HEK293 (cell line): ENCODE measurements around the gene ADAMTS19.

Experiments
- HOXA7 ChIP-seq: sonication (generic); formaldehyde crosslinking; IDR thresholded peaks from 2 replicates; pipeline ENCODE4 v1.8.1; 2022; ENCODE audit warnings: missing genetic modification reagents, borderline replicate concordance
- REPIN1 ChIP-seq: fragments of 450-650 bp; formaldehyde crosslinking; IDR thresholded peaks from 2 replicates; pipeline ENCODE4 v1.5.1; 2017; ENCODE audit warnings: missing biosample characterization, missing genetic modification characterization, low read depth
- YY1 ChIP-seq: fragments of 450-650 bp; formaldehyde crosslinking; IDR thresholded peaks from 2 replicates; pipeline ENCODE4 v1.5.1; 2018; ENCODE audit warnings: missing biosample characterization, missing genetic modification characterization
- ZNF2 ChIP-seq: fragments of 450-650 bp; formaldehyde crosslinking; IDR thresholded peaks from 2 replicates; pipeline ENCODE4 v1.5.1; 2016; ENCODE audit warnings: missing biosample characterization, missing genetic modification characterization
- ZNF747 ChIP-seq: fragments of 450-650 bp; formaldehyde crosslinking; IDR thresholded peaks from 2 replicates; pipeline ENCODE4 v1.5.1; 2016; ENCODE audit warnings: missing biosample characterization, missing genetic modification characterization
- TF ChIP-seq, protein P1 (sequence below): fragments of 450-650 bp; formaldehyde crosslinking; IDR thresholded peaks from 2 replicates; pipeline ENCODE4 v1.5.1; 2016; ENCODE audit warnings: missing biosample characterization, missing genetic modification characterization

DNA sequence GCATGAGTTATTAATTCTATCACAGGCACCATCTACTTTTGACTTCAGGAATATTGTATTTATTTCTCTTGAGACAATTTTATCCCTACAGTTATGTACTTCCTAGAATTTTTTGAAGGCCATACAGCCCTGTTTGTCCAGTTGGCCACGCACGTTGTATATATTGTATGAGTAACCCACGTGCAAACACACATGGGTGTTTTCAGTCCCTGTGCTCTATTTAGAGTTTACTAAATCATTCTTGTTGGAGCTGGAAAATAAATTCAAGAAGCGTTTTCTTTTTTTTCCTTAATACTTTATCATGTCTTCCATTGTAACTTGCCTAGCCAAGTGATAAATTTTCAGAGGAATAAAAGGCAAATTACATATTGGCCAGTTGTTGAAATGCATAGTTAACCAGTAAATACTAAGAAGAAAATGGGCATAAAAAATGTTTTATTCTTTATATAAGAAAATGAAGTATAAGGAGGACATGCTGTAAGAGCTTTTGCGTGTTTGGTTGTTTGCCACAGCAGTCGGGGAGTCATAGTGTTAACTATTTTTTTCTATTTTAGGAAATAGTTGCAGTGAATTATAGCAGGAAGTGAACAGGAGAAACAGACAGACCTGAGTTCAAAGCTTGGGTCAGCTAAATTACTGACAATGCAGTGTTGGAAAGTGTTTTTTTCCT lies 201.4 kb downstream of the ADAMTS19 start:
- no peak for TF ChIP-seq YY1 (tag by site-specific recombination)
- TF ChIP-seq ZNF2 (tag by site-specific recombination): no peak
- no peak for TF ChIP-seq REPIN1 (tag by site-specific recombination)
- TF ChIP-seq, protein P1, sequence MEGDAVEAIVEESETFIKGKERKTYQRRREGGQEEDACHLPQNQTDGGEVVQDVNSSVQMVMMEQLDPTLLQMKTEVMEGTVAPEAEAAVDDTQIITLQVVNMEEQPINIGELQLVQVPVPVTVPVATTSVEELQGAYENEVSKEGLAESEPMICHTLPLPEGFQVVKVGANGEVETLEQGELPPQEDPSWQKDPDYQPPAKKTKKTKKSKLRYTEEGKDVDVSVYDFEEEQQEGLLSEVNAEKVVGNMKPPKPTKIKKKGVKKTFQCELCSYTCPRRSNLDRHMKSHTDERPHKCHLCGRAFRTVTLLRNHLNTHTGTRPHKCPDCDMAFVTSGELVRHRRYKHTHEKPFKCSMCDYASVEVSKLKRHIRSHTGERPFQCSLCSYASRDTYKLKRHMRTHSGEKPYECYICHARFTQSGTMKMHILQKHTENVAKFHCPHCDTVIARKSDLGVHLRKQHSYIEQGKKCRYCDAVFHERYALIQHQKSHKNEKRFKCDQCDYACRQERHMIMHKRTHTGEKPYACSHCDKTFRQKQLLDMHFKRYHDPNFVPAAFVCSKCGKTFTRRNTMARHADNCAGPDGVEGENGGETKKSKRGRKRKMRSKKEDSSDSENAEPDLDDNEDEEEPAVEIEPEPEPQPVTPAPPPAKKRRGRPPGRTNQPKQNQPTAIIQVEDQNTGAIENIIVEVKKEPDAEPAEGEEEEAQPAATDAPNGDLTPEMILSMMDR (tag by site-specific recombination): no peak
- no peak for TF ChIP-seq ZNF747
- no peak for TF ChIP-seq HOXA7 (CRISPR knock-in tag)
